GM18508 (cell line): ENCODE measurements around the gene GULP1.
A peak's percentile ranks its signal among the peaks of the same experiment; 100 is the strongest.
"Not testable (repeated sequence)": the region's sequence is repeated elsewhere in the genome, so short reads cannot be mapped to it uniquely, and the experiment has no call there.

Source experiments
- ATAC-seq: cut with Tn5 transposase; IDR thresholded peaks from one replicate; pipeline ENCODE4 v1.9.1; 2021; ENCODE audit warnings: moderate number of reproducible peaks; ENCODE audit not compliant: insufficient read depth, unreplicated experiment

GULP1 gene

DNA sequence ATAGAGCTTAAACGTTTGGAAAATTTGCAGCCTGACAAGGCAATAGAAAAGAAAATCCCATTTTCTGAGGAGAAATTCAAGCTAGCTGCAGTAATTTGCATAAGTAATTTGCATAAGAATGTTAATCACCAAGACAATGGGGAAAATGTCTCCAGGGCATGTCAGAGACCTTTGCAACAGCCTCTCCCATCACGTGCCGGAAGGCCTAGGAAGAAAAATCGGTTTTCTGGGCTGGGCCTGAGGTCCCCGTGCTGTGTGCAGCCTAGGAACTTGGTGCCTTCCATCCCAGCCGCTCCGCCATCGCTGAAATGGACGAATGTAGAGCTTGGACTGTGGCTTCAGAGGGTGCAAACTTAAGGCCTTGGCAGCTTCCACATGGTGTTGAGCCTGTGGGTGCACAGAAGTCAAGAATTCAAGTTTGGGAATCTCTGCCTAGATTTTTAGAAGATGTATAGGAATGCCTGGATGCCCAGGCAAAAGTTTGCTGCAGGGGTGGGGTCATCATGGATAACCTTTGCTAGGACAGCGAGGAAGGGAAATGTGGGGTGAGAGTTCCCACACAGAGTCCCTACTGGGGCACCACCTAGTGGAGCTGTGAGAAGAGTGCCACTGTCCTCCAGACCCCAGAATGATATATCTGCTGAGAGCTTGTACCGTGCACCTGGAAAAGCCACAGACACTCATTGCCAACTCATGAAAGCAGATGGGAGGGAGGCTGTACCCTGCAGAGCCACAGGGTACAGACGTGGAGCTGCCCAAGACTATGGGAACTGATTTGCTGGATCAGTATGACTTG, 164.6 kb downstream of the GULP1 start:
- ATAC-seq: no peak

DNA sequence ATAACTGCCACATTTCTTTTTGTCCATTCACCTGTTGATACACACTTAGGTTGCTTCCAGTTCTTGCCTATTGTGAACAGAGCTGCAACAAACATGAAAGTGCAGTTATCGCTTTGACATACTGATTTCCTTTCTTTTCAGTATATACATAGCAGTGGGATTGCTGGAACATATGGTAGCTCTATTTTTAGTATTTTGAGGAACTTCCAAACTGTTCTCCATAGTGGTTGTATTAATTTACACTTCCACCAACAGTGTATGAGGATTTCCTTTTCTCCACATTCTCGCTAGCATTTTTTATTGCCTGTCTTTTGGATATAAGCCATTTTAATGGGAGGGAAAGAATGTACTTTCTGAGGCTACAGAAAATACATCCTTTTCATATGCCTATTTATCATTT, 167.4 kb downstream of the GULP1 start:
- no peak for ATAC-seq

DNA sequence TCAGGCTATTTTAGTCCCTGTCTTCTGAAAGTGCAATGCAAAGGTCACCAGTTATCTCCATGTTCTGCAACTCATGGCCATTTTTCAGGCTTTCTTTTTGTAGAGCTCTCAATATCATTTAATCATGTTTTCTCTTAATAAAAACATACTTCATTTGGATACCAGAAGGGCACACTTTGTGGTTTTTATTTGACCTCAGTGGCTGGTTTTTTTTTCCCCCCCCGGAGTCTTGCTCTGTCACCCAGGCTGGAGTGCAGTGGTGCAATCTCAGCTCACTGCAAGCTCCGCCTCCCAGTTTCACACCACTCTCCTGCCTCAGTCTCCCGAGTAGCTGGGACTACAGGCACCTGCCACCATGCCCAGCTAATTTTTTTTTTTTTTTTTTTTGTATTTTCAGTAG, 174.4 kb downstream of the GULP1 start:
- not testable (repeated sequence) for ATAC-seq

DNA sequence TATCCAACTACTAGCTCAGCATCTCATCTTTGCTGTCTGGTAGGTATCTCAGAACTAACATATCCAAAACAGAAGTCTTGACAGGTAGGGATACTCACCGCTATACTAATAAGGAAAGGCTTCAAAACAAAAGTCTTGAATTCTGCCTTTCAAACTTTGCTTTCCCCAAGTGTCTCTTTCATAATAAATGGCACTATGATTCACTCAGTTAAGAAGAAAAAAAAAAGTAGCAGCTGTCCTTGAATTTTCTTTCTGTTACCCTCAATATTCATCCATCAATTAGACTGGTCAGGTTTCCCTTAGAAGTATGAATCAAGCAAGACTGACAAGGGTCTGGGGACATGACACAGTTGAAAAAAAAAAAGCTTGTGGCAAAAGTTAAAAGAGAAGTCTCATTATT, 175.1 kb downstream of the GULP1 start:
- no peak for ATAC-seq

DNA sequence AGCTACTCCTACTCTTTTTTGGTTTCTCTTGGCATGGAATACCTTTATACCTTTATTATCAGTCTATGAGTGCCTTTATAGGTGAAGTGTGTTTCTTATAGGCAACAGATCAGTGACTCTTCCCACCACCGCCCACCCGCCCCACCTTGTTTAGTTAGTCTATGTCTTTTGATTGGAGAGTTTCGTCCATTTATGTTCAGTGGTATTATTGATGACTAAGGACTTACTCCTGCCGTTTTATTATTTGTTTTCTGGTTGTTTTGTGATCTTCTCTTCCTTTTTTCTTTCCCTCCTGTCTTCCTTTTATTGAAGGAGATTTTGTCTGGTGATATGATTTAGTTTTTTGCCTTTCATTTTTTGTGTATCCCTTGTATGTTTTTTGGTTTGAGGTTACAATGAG, 179.5 kb downstream of the GULP1 start:
- no peak for ATAC-seq

DNA sequence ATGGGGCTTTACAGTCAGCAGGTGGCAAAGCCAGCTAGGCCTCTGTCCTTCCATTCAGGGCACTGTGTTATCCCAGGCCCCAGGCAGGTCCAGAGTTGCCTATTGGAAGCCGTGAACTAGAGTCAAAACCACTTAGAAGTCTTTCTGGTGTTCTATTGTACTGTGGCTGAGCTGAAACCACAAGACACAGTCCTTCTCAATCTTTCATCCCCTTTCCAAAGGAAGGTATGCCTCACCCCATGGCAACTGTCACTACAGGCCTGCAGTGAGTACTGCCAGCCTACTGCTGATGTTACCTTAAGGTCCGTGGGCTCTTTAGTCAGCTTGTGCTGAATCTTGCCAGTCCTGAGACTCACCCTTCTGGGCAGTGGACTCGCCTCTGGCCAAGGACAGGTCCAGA, 181.6 kb downstream of the GULP1 start:
- ATAC-seq: no peak

DNA sequence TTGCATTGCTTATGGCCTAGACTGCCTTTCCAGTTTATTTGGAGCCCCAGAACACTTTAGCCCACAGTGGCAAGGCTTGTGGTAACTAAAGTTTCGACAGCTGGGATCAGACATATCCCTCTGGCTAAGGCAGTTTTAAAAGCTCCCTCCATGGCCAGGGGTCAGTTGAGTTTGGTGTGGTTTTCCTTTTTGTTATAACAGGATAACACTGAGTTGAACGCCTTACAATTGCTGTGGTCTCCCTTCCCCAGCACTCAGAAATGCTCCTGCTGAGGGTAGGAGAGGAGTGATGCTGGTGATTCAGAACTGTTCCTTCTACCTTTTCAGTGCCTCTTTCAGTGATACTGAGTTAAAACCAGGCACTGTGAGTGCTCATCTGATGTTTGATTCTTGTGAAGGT, 182.6 kb downstream of the GULP1 start:
- no peak for ATAC-seq

DNA sequence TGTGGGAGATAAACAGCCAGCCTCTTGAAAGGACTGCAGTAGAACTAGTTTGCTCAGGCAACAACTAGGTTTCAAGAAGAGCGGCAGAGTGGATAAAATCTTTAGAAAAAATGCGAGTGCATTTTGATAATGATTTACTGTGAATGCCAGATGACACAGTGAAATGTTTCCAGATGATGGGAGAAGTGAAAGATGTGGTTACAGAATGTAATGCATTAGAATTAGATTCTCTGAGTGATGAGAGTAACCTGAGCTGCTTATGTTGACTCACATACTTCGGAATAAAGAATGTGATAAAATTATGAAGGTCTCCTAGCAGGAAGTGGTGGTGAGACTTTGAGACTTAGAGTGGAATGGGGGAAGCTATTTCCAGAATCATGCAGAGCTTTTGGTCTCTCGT, 184.3 kb downstream of the GULP1 start:
- ATAC-seq: peak; percentile 62

DNA sequence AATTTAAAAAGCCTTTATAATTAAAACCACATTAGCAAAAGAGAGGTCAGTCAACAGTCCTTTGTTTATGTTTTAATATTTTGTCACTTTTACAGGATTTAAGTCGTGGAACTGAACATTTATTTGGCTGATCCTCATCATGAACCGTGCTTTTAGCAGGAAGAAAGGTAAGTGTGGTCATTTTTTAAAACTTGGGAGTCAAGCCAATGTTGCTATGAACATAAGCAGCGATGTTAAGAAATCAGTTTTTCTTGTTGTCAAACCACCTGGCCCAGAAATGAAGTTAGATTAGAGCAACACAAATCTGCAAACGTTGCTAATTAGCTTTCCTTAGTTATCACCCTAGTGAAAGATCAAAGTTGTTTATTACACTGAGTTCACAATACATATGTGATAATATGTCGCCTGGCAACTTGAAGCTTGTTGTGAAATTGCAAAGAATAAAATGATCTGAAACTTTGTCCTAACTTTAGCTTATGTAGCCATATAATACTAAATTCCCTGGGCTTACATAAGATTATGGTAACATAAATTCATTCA, 186.0 kb downstream of the GULP1 start:
- no peak for ATAC-seq

DNA sequence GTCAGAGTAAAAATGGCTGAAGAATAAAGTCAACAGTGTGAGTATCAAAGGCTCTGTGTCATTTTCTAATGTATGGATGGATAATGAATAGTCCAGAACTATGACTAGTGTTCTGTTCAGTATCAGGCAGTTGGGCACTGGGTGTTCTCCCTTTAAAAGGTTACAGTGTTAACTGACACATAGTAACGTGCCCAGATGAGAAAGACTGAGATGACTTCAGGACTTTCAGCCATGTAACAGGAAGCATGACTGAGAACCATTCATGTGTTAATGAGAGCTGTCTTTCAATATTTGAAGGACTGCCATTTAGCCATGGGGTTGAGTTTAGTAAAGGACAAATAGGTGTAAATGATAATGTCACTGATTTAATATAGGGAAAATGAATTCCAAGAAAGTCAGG, 187.1 kb downstream of the GULP1 start:
- peak; percentile 97 for ATAC-seq

DNA sequence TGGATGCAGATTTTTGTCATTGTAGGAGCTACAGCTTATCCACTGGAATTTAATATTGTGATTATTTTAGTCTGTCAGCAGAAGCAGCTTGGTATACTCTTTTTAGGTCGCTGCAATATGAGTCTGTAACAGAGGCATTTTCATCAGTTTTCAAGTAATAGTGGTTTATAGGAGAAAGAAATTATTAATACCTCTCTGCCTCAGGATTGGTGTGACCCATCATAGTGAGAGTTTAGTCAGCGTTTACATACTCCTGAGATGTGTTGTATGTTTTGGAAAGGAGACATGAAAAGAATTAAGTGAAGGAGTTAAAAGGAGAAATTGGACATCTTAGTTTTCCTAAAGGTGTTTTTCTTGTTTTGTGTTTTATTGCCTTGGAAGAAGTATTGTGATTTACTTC, 189.8 kb downstream of the GULP1 start:
- no peak for ATAC-seq

DNA sequence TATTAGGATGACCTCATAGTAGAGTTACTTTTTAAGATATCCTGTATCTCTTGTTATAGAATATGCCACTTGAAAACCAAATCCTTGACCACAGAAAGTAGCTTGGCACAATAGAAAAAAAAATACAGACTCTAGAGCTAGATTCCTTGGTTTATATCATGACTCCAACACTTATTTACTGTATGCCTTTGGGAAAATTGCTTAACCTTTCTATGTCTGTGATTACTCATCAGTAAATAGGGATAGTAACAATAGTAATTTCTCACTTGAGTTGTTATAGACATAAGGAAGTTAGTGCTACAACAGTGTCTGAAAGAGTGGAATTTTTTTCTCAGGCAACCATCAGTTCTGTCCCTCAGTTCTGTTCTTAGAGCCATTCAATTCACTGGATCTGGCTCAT, 193.8 kb downstream of the GULP1 start:
- no peak for ATAC-seq

DNA sequence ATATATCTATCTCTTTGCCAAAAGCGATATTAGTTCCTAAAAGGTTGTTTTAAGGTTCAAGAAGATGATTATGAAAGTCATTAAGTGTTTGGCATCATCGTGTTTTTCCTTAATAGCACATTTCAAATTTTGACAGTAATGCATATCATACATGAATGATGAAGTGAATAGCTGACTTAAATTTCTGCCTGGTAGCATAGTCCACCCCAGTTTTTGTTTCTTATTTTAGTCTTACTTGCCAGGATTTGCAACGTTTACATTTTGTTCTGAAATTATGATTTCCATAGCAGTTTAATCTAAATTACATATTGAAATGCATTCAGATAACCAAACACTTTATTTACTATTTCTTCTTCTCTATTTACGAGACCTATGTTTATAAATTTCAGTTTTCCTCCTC, 201.1 kb downstream of the GULP1 start:
- no peak for ATAC-seq

DNA sequence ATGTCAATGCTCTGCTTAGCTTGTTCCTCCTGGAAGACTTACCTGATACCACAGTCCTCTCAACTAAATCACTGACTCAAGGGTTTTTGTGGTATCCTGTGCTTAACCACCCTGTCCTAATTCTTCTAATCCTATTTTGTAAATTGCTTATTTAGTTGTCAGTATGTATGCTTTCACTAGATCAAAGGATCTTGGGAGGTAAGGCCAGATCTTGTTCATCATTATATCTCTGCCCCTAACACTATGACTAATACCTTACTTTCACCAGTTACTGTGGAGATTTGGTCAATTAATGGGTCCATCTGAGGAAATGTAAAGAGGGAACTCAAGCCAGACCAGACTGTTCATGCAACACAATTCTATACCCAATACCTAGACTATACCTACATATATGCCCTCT, 203.2 kb downstream of the GULP1 start:
- no peak for ATAC-seq

DNA sequence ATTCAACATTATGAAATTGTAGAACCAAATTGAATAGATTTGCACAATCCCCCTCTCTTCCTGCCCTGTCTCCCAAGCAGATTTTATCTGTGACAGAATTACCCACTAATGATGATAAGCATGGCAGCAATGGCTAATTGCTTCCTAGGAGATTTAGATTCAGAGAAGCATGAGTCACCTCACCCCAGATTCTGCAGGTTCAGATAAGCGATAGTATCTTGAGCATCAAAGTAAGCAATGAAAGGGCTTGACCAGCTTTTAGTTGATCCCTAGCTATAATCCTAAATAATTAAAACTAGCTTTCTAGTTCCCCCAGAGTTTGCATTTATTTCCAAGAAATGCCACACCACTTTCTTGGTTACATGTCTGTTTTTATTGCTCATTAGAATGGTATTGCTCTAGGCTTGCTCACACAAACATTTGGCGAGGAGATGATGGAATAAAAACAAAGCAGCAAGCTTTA, 204.3 kb downstream of the GULP1 start:
- no peak for ATAC-seq

DNA sequence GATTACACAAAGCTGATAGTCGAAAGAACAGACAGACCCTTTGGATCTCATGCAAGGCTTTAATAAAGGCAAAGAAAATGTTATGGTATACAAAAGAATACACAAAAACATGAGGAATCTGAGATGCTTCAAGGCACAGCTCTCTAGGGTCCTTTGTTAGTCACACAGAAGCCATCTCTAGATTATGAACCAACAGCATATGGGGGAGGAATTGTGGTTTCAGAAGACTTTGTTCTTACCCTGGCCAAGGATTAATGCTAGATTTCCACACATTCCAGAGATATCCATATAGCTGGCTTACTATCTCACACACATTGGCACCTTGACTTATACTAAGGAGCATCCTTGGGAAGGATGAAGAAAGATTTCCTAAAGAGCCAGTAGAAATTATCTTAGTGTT, 206.1 kb downstream of the GULP1 start:
- no peak for ATAC-seq

DNA sequence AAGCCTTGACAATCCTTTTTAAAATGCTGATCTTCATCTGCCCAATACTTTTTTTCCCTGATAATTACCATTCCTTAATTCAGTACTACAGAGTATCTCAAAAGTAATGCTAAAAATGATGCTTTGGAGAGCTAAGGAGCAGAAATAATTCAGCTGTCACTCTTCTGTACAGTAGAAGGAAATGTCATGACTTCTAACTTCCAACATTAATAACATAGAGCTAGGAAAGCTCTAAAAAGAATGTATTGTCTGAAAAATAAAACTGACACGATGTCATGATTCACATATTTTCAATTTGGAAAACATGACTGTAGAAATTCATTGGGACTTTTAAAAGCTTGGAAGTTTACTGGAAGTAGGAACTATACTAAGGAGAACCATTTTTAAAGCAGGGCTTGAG, 212.3 kb downstream of the GULP1 start:
- no peak for ATAC-seq

DNA sequence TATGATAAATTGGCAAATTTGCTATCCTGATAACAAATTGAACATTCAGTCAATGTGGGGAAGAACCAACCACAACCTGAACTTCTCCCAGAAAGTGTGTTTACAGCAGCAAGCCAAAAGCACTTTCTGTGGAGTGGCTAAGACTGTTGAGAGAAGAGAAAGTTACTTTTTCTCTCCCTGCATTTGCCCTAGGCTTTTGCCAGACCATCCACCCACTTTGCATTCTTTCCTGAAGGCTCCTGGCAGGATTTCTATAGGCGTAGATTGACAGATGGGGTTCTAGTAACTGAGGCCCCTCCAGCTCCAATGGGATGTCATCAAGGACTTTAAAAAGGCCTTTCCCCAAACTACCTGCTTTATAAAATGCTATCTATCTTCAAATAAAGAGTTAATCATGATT, 215.2 kb downstream of the GULP1 start:
- ATAC-seq: no peak

DNA sequence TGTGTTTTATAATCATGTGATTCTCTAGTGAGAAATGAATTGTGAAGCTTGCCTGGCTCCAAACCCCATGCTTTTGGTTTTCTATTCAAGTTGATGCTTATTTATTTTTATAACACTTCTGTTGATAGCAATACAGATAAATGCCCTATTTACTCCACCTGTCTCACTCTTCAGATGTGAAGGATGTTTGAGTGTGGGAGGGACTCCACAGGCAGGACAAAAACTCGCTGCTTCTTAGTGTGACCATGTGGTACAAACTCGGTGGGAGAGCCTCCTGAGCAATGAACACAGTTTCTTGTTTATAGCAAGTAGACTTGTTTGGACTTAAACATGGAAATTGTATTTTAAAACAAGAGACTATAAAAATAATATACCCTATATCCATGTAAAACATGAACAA, 219.7 kb downstream of the GULP1 start:
- ATAC-seq: no peak

DNA sequence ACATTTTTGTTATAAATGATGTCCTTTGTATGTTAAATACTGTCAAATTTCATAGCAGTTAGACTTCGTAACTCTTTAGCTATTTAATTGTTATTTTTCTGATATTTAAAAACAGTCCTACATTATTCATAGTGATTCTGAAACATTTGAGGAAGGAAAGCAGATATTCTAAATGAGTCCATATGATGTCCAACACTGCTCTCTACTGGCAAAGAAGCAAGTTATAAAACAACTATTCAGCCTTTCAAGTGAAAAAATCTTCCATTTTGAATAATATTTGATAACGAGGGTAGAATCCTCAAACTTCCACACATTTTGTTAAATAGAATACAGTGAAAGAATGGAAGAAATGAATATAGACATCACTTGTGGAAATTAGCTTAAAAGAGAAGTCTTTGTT, 220.8 kb downstream of the GULP1 start:
- ATAC-seq: peak; percentile 57

DNA sequence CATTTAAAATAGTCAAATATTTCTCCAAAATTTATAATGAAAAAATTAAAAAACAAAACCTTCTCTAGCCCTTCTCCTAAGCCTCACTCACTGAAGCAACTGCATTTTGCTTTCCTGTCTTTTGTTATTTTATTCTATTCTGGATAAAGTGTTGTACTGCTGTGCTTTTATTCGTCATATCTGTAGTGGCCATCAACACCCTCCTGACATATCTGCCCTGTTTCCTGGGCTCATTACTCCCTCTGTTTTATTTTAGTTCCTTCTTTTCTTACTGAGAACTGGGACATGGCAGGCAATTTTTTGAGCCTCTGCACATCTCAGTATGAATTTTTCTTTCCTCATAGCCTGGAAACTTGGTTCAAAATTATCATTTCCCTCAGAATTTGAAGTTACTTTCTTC, 224.2 kb downstream of the GULP1 start:
- ATAC-seq: no peak

DNA sequence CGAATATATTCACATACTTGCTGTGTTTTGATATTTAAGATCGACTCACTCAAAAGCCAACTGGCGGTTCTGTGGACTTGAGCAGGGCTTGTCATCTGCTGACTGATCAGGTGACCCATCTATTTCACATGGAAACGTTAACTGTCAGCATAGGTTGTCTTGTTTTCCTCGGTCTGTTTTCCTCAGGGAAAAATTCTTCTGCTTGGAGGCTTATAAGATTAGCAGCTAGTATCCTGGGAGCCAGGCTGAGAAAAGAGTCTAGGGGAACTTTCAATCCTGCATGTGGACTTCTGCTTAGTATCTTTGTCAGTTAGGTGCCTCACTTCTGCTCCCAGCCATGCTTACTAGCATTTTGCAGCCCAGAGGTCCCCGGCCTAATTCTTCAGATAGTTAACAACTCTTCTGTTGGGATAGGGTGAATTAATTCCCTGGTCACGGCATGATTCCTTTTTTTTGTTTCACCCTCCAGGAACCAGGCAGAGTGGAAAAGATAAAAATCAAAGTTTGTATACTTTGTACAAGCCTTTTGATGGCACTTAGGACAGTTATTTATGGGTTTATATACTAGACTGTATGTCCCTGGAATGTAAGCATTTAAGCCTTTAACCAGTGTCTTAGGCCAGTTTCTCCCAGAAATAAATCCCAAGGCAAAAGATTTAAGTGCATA, 226.0 kb downstream of the GULP1 start:
- ATAC-seq: no peak
